HG03159 (cell line): Measurements from ENCODE around the gene CPEB4.

Experiments
- ATAC-seq: cut with Tn5 transposase; IDR thresholded peaks from one replicate; pipeline ENCODE4 v1.9.1; 2021; ENCODE audit warnings: mild to moderate bottlenecking, moderate library complexity; ENCODE audit not compliant: unreplicated experiment

Gene CPEB4

GRCh38 chr5:173971681-173972345 lies 83.7 kb downstream of the CPEB4 start:
- no peak for ATAC-seq

DNA sequence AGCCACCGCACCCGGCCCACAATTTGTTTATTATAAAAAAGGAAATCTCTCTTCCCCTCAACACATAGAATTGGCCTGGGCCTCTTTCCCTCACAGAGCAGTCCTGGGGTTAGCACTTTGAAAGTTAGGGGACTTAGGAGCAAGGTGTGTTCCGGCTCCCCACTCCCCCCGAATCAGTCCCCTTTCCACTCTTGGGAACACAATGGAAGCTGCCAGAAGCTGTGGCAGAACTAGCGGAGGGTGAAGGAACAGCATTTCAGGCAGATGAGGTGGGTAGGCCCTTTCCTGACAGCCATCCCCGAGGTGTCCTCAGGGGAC lies 84.4 kb downstream of the CPEB4 start:
- ATAC-seq: no peak

DNA sequence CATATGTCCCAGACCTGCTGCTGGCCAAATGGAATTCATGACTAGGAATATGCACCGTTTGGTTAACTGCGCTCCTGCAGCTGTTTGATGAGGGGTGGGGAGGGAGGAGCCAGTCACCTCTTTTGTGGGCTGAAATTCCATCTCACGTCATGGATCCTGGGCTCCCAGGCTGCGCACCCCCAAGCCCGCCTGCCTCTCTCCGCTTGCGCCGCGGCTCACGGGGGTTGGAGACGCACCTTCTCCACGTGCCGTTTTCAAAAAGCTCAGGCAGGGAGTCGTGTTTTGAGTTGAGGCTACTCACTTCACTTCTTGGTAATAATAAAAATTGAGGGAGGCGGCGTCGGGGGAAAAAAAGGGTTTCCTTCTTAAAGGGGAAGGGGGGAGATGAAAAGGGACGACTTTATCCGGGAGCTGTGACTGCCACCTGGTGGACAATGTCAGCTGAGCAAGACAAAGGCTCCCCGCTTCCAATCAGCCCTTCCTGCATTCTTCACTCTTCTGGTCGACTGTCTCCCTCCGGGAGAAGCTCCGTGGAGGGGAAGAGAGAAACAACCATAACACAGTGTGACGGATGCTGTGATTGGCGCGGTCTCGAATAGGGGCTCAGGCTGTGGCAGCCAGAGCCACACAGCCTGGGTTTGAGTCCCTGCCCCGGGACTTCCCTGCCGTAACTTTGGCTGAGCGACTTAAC lies 84.9 kb downstream of the CPEB4 start:
- peak; percentile 77 for ATAC-seq

DNA sequence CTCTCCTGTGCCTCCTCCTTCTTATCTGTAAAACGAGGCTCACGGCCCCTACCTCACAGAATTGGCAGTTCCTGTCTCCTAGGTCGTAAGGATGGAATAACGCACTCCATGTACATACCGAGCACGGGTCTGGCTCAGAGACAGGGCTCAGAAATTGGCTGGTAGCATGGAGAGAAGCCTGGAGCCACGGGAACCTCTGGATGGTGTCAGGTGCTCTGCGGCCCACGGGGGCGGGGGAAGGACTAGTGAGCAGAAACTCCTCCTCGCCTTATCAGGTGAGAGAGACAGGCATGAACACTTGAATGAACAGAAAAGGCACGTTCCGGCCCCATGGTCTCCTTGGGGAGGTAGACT lies 85.4 kb downstream of the CPEB4 start:
- peak; percentile 31 for ATAC-seq

GRCh38 chr5:173974688-173975239 lies 86.6 kb downstream of the CPEB4 start:
- ATAC-seq: no peak

GRCh38 chr5:173981185-173981761 lies 93.1 kb downstream of the CPEB4 start:
- no peak for ATAC-seq

- ATAC-seq: no peak
Measured at GRCh38 chr5:173984218-173984617, 96.1 kb downstream of the CPEB4 start.

GRCh38 chr5:173988554-173989431 lies 100.6 kb downstream of the CPEB4 start, which contains the start of gene C5orf47:
C5orf47 (plus strand) TSS chr5:173989170; CDS start chr5:173989264, 94 bp downstream.
- no peak for ATAC-seq

DNA sequence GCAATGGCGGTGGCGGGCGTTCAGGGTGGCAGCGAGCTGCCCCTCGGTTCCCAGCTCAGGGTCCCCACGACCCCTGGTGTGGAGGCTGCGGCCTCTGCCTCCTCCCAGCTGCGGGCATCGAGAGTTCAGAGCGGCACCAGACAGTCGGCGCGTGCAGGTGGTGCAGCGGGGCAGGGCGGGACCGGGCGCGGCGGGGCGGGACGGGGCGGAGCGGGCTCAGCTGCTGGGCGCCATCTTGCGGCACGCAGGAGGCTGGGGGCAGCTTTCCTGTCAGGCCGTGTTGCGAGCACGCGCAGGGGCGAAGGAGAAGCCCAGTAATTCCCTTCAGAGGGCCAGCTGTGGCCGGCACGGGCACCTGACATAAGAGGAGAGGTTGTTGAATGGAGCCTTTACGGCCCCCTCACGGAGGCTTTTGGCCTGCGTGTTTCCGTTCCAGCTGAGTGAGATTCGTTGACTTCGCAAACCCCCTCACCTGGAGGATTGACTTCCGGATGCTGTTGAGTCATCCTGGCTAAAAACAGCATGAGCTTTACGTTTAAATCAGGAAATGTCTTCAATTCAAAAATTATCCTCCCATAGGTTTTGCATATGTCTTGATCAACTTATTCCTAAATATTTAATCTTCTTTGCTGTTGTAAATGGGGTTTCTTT lies 101.4 kb downstream of the CPEB4 start:
- no peak for ATAC-seq

DNA sequence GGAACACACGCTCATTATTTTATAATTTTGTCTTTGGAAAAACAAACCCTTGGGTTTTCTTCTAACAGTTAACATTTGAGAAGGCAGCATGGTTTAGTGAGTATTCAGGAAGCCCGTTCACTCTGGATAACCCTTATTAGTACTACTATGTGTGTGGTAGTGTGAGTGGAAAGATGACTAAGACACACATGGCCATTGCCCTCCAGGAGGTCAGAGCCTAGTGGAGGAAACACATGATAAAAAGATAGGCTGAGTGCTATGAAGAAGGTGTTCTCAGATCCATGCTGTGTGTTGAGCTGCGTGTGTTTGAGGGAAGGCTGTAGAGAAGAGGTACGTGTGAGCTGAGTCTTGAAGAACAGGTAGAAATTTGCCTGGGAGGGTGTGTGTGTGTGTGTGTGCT lies 109.2 kb downstream of the CPEB4 start:
- no peak for ATAC-seq

DNA sequence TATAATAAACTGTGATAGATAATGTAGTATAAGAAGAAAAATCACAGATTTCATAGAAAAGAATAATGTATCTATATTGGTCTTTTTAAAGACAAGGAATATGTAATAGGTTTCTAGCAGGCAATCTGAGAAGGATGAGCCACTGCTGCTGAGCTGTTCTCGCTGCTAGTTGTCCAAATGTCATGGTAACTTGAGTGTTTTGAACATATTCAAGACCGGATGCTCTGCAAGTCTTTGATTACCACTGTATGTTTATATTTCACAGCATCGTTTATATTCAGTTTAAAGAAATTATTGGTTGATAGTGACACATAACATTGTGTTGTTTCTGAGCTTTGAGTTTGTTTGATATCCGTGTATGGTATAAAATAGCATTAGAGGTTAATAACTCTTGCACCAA lies 110.4 kb downstream of the CPEB4 start:
- no peak for ATAC-seq

DNA sequence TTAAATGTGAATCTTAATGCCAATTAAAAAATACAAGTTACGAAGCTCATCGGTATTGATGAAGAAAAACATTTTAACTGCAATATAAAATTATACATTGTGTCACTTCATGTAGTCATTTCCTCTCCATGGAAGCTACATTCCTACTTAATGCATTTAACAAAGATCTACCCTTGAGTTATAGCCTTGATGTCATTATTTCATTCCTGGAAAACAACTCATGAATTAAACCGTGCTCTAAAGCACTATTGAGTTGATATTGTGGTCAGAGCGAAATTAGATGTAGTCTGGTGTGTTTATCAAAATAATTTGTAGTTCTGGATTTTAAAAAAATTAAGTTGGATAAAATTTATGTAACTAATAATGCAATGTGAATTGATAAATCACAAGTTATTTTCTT lies 111.9 kb downstream of the CPEB4 start:
- no peak for ATAC-seq

- no peak for ATAC-seq
Measured at GRCh38 chr5:174003795-174004194, 115.6 kb downstream of the CPEB4 start.

DNA sequence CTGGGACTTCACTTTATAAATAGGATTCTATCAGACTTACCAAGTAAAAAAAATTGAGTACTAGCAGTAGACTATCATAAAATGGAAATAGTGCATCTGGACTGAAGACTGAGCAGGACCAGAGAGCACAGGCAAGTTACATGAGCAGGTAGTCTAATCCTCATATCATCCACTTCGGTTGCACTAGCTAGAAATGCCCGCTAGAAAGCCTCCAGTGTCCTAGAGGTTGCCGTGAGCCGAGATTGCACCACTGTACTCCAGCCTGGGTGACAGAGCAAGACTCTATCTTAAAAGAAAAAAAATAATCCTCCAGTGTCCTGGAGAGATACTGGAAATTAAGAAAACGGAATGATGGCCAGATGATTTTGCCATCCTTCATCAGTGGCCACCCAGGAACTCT lies 120.8 kb downstream of the CPEB4 start:
- no peak for ATAC-seq

DNA sequence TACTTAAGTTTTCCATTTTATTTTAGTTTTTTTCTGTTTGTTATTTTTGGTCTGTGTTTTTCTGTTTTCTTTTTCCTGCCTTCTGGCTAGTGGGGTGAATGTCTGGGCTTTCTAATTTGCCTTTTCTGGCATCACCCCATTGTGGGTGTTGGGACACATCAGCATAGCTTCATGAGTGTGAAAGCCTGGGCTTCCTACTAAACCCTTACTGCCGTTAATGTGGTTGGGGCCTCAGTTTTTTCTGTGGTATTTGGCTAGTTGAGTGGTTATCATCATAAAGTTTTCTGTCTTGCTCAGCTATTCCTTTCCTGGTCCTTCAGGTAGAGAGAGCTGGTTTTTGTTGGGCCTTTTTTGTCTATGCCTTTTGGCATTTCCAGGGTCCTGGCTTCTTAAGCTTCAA lies 122.2 kb downstream of the CPEB4 start:
- no peak for ATAC-seq

DNA sequence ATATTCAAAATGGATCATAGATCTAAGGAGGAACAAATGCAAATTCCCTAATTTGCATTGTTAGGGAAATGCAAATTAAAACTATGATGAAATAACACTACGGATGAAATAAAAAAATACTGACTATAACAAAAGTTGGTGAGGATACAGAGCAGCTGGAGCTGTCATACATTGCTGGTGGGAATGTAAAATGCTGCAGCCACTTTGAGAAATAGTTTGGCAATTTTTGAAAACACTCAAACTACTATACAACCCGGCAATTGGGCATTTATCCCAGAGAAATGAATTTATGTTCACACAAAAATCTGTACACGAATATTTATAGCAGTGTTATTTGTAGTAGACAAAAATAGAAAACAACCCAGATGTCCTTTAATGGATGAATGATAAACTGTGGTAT lies 123.3 kb downstream of the CPEB4 start:
- ATAC-seq: no peak
